Measurements from ENCODE around the gene FAM3B. TPM values are rescaled to one million over a fixed set of nuclear protein-coding genes. Genes with fewer than 3 reads are reported as not detected.

The FAM3B gene
- total and polyA plus RNA-seq, 2 of the 4 experiments (the other 2 are of a cell fraction), result not detected

GRCh38 chr21:41294548-41295231 lies 21.9 kb upstream of the FAM3B start:
- in situ Hi-C loops (cut with MboI; ENCODE audit: low sequenced_read_pairs), result loop anchor here (25.0 kb wide), 1 partner anchor 493 kb away; no protein-coding TSS in a partner anchor
- dilution Hi-C loops (cut with HindIII; ENCODE audit: low sequenced_read_pairs, unreplicated experiment), result no loop called here

More at GRCh38 chr21:41294548-41295231, 21.9 kb upstream of the FAM3B start:
- Histone ChIP-seq H2BK15ac (ENCODE audit: low read depth, low read length) (no peak overlapping the region), H4K91ac (ENCODE audit: insufficient read depth, low read depth, low read length) (no peak overlapping the region), H3K9me3 (ENCODE audit: control insufficient read depth, insufficient read depth, low read length) (no peaks in the 10 kb centered on the region), H3K4me3 (ENCODE audit: insufficient read depth, low read depth, low read length) (no peak overlapping the region), H3K4ac (ENCODE audit: low read depth, low read length) (no peak overlapping the region), H3K79me1 (ENCODE audit: low read depth in 1 of 2, low read length in 2 of 2) (no peaks in the 10 kb centered on the region), H3K4me2 (ENCODE audit: low read depth, low read length) (no peak overlapping the region), H4K8ac (ENCODE audit: low read depth in 2 of 2, low read length in 2 of 2) (no peak overlapping the region), H2BK120ac (ENCODE audit: low read depth, low read length) (no peak overlapping the region), H3K14ac (replicated peaks; ENCODE audit: low read depth, low read length) (no peak overlapping the region), H3K9me1 (ENCODE audit: insufficient read depth, low read length) (no peaks in the 10 kb centered on the region), H2BK5ac (ENCODE audit: low read depth, low read length, poor library complexity, severe bottlenecking) (no peak overlapping the region), H2AFZ (replicated peaks; ENCODE audit: low read length, poor library complexity) (no peak overlapping the region), H3K27ac (ENCODE audit: insufficient read depth, low read length) (no peak overlapping the region), H2BK20ac (ENCODE audit: low read depth, low read length) (no peak overlapping the region), H3K56ac (ENCODE audit: extremely low read depth, insufficient read depth, low read length) (no peak overlapping the region), H4K20me1 (ENCODE audit: insufficient read depth, low read length) (no peaks in the 10 kb centered on the region), H3K36me3 (ENCODE audit: control insufficient read depth, insufficient read depth, low read length) (no peaks in the 10 kb centered on the region), H3K4me1 (ENCODE audit: control insufficient read depth, insufficient read depth, low read length) (no peaks in the 10 kb centered on the region), H2AK5ac (ENCODE audit: low read depth, low read length) (no peak overlapping the region), H4K5ac (ENCODE audit: low read depth, low read length) (no peak overlapping the region), H3K27me3 (ENCODE audit: control insufficient read depth, insufficient read depth, low read length) (peaks cover 8% of the 10 kb centered on the region), H3K9ac (ENCODE audit: low read depth, low read length) (no peak overlapping the region), H3K18ac (ENCODE audit: low read depth, low read length) (no peak overlapping the region), H2AK9ac (replicated peaks; ENCODE audit: low read depth, low read length, poor library complexity) (no peak overlapping the region), H3K23ac (ENCODE audit: low read depth, low read length) (no peak overlapping the region)
- WGBS, 2 experiments (ENCODE audit: extremely low coverage in 2 of 2, insufficient read length in 1 of 2), result no CpG with 5 or more reads among the region's 1 CpG
- POLR2A ChIA-PET (ENCODE audit: unreplicated experiment), result no interaction called here
- DNase-seq (no peak), ATAC-seq (ENCODE audit: low read depth) (no peak)
- BruUV-seq (replicated peaks), result no TSS peak
- CTCF ChIA-PET, result interaction anchor here (1.8 kb wide), 1 partner anchor 12 kb away, joined by 7 read pairs; no protein-coding TSS in a partner anchor
- TF ChIP-seq FOS (IDR thresholded peaks at IDR 0.05; ENCODE audit: low read depth, low read length) (no peak), CTCF (conservative IDR thresholded peaks at IDR 0.05; ENCODE audit: low read depth, low read length) (no peak), BHLHE40 (IDR thresholded peaks at IDR 0.05; ENCODE audit: low read depth, low read length) (no peak), RFX5 (IDR thresholded peaks at IDR 0.05; ENCODE audit: low read depth, low read length) (no peak), ELK1 (IDR thresholded peaks at IDR 0.05; ENCODE audit: borderline replicate concordance, low read depth, low read length) (no peak), RCOR1 (IDR thresholded peaks at IDR 0.05; ENCODE audit: insufficient replicate concordance, low read length) (no peak), RAD21 (IDR thresholded peaks at IDR 0.05; ENCODE audit: low read length) (no peak), CHD1 (IDR thresholded peaks at IDR 0.05; ENCODE audit: low read depth, low read length) (no peak), CEBPB (IDR thresholded peaks at IDR 0.05; ENCODE audit: low read depth, low read length) (no peak), MAZ (IDR thresholded peaks at IDR 0.05; ENCODE audit: borderline replicate concordance, low read depth, low read length) (no peak), USF2 (IDR thresholded peaks at IDR 0.05; ENCODE audit: low read depth, low read length) (no peak), MAFK (IDR thresholded peaks at IDR 0.05; ENCODE audit: low read depth, low read length) (no peak)
- intact Hi-C loops (cut with micrococcal nuclease), result no loop called here

Measured in IMR-90 (cell line).